Keratinocyte (primary cell): ENCODE results near the gene CACNA2D4. TPM values are rescaled to one million over a fixed set of nuclear protein-coding genes. Genes with fewer than 3 reads are reported as not detected.
A peak's percentile ranks its signal among the peaks of the same experiment; 100 is the strongest.

Source experiments
- DNase-seq: peaks from one replicate; pipeline ENCODE4 v3.0.0-alpha.2; 2011; ENCODE audit warnings: low read depth, missing footprints, low spot score
- FAIRE-seq: peaks from 2 replicates; lab custom pipeline; 2011; peaks lifted over from hg19 to GRCh38; lab: Jason Lieb, UNC
- H2AFZ ChIP-seq: 2 replicates; pipeline ENCODE4 v1.6.0; 2012; ENCODE audit warnings: low read length, control low read depth, inconsistent platforms; ENCODE audit not compliant: control insufficient read depth
- H3K27ac ChIP-seq: 2 replicates; pipeline ENCODE4 v1.5.1; 2011; ENCODE audit warnings: low read length; ENCODE audit not compliant: control insufficient read depth, insufficient read depth
- H3K27me3 ChIP-seq: 3 replicates; pipeline ENCODE4 v1.6.0; 2011; ENCODE audit warnings: low read length; ENCODE audit not compliant: control insufficient read depth, insufficient read depth; ENCODE audit errors: extremely low read depth
- H3K36me3 ChIP-seq, 2 experiments: 2 replicates in 1 of 2; 3 replicates in 1 of 2; pipeline ENCODE4 v1.5.1; 2011; ENCODE audit warnings: low read length in 2 of 2, mild to moderate bottlenecking in 1 of 2; ENCODE audit not compliant: control insufficient read depth in 2 of 2, insufficient read depth in 2 of 2; ENCODE audit errors: extremely low read depth in 1 of 2
- H3K4me1 ChIP-seq: 3 replicates; pipeline ENCODE4 v1.5.1; 2011; ENCODE audit warnings: low read length; ENCODE audit not compliant: control insufficient read depth, insufficient read depth; ENCODE audit errors: extremely low read depth
- H3K4me2 ChIP-seq: 3 replicates; pipeline ENCODE4 v1.6.0; 2011; ENCODE audit warnings: low read depth, low read length; ENCODE audit not compliant: control insufficient read depth, insufficient read depth; ENCODE audit errors: extremely low read depth
- H3K4me3 ChIP-seq, 3 experiments: fragments of 200-600 bp in 1 of 3; sonication (generic) in 1 of 3; 2 replicates in 2 of 3; 3 replicates in 1 of 3; pipeline ENCODE4 v1.5.1; 2011 to 2016; ENCODE audit warnings: low read length in 3 of 3, mild to moderate bottlenecking in 3 of 3, control low read depth in 2 of 3, inconsistent platforms in 1 of 3, low read depth in 1 of 3, mixed read lengths in 1 of 3, mixed run types in 1 of 3, moderate library complexity in 1 of 3; ENCODE audit not compliant: control insufficient read depth in 2 of 3, insufficient read depth in 2 of 3; ENCODE audit errors: extremely low read depth in 1 of 3
- H3K79me2 ChIP-seq: 2 replicates; pipeline ENCODE4 v1.6.0; 2012; ENCODE audit warnings: low read length; ENCODE audit not compliant: control insufficient read depth, insufficient read depth
- H3K9ac ChIP-seq: 3 replicates; pipeline ENCODE4 v1.6.0; 2011; ENCODE audit warnings: low read length; ENCODE audit not compliant: control insufficient read depth, insufficient read depth; ENCODE audit errors: extremely low read depth
- H3K9me1 ChIP-seq: 3 replicates; pipeline ENCODE4 v1.6.0; 2011; ENCODE audit warnings: low read length; ENCODE audit not compliant: control insufficient read depth, insufficient read depth; ENCODE audit errors: extremely low read depth
- H3K9me3 ChIP-seq: 2 replicates; pipeline ENCODE4 v1.5.1; 2012; ENCODE audit warnings: low read depth, low read length; ENCODE audit not compliant: control insufficient read depth
- H4K20me1 ChIP-seq: 3 replicates; pipeline ENCODE4 v1.6.0; 2011; ENCODE audit warnings: low read length; ENCODE audit not compliant: control insufficient read depth, insufficient read depth; ENCODE audit errors: extremely low read depth
- CTCF ChIP-seq, 3 experiments: IDR thresholded peaks in 1 of 3; conservative IDR thresholded peaks in 1 of 3; optimal IDR thresholded peaks in 1 of 3; 2 replicates in 2 of 3; 3 replicates in 1 of 3; pipeline versions ENCODE3 to v1.5.1; 2011; ENCODE audit warnings: low read length in 3 of 3, mild to moderate bottlenecking in 3 of 3, moderate library complexity in 2 of 3, control low read depth in 1 of 3, inconsistent platforms in 1 of 3; ENCODE audit not compliant: insufficient read depth in 2 of 3; ENCODE audit errors: extremely low read depth in 1 of 3
- EZH2 ChIP-seq: IDR thresholded peaks from one replicate; pipeline ENCODE4 v1.6.1; 2012; ENCODE audit warnings: inconsistent platforms, mild to moderate bottlenecking, low read length, moderate library complexity
- dilution Hi-C: fragments of 300-500 bp; cut with MboI; formaldehyde crosslinking; loops from one replicate; pipeline ENCODE4 v1.7.0; 2020; ENCODE audit warnings: low sequenced_read_pairs; ENCODE audit not compliant: extremely low pct_ligation_motif_present
- polyA plus RNA-seq, 5 experiments: library from polyadenylated mRNA; depleted of rRNA in 3 of 5; stranded (reverse) in 3 of 5; stranded (forward) in 1 of 5; unstranded in 1 of 5; fragments of >200 nt; gene quantifications; 1 replicate in 1 of 5; 2 replicates in 3 of 5; 3 replicates in 1 of 5; pipeline versions ENCODE4 v1.2.1 to v1.2.3, GENCODE V29; 2011 to 2012; ENCODE audit warnings: missing spikeins in 2 of 5, low read depth in 1 of 5, low replicate concordance in 1 of 5

CACNA2D4 gene
- polyA plus RNA-seq, 1 donor (not counting 4 experiments of a cell fraction or from before 2014, with no cell fraction given), result 0.09 TPM

- no peak for TF ChIP-seq EZH2
- TF ChIP-seq CTCF (optimal IDR thresholded peaks at IDR 0.05 in 1 of 3, IDR thresholded peaks at IDR 0.05 in 1 of 3, conservative IDR thresholded peaks at IDR 0.05 in 1 of 3; ENCODE audit: extremely low read depth in 1 of 3, insufficient read depth in 2 of 3, low read length in 3 of 3), result no peak
- Histone ChIP-seq H3K27me3 (no peaks in the 10 kb centered on the region), H3K4me3 (no peak overlapping the region), H2AFZ (no peak overlapping the region), H3K79me2 (peaks cover 12% of the 10 kb centered on the region), H3K9ac (no peak overlapping the region), H3K4me2 (no peak overlapping the region), H3K9me1 (no peaks in the 10 kb centered on the region), H3K36me3 (peaks cover 0 to 2% of the 10 kb centered on the region in 2 experiments), H3K27ac (no peak overlapping the region), H4K20me1 (no peaks in the 10 kb centered on the region), H3K4me1 (peaks cover 6% of the 10 kb centered on the region), H3K9me3 (no peaks in the 10 kb centered on the region)
- dilution Hi-C loops, result no loop called here
- FAIRE-seq (peak; percentile 79), DNase-seq (no peak)
Measured at GRCh38 chr12:1760566-1761382, 157.7 kb downstream of the CACNA2D4 start.

- Histone ChIP-seq H3K27me3 (no peaks in the 10 kb centered on the region), H3K36me3 (peaks cover 4 to 8% of the 10 kb centered on the region in 2 experiments), H3K4me1 (peaks cover 6% of the 10 kb centered on the region), H3K9me1 (no peaks in the 10 kb centered on the region), H3K79me2 (peaks cover 14% of the 10 kb centered on the region), H3K9ac (no peak overlapping the region), H3K4me3 (no peak overlapping the region), H4K20me1 (no peaks in the 10 kb centered on the region), H2AFZ (no peak overlapping the region), H3K27ac (no peak overlapping the region), H3K9me3 (no peaks in the 10 kb centered on the region), H3K4me2 (no peak overlapping the region)
- DNase-seq, result no peak
- no peak for TF ChIP-seq CTCF (optimal IDR thresholded peaks at IDR 0.05 in 1 of 3, IDR thresholded peaks at IDR 0.05 in 1 of 3, conservative IDR thresholded peaks at IDR 0.05 in 1 of 3; ENCODE audit: extremely low read depth in 1 of 3, insufficient read depth in 2 of 3, low read length in 3 of 3)
- TF ChIP-seq EZH2, result no peak
- FAIRE-seq, result peak; percentile 34
- dilution Hi-C loops, result no loop called here
Measured at GRCh38 chr12:1758887-1759286, 159.6 kb downstream of the CACNA2D4 start.
